HG03175 (cell line): ENCODE data around the gene SPEM1.

Experiments
- ATAC-seq: cut with Tn5 transposase; IDR thresholded peaks from one replicate; pipeline ENCODE4 v1.9.1; 2021; ENCODE audit warnings: mild to moderate bottlenecking, moderate library complexity; ENCODE audit not compliant: unreplicated experiment

Gene SPEM1

DNA sequence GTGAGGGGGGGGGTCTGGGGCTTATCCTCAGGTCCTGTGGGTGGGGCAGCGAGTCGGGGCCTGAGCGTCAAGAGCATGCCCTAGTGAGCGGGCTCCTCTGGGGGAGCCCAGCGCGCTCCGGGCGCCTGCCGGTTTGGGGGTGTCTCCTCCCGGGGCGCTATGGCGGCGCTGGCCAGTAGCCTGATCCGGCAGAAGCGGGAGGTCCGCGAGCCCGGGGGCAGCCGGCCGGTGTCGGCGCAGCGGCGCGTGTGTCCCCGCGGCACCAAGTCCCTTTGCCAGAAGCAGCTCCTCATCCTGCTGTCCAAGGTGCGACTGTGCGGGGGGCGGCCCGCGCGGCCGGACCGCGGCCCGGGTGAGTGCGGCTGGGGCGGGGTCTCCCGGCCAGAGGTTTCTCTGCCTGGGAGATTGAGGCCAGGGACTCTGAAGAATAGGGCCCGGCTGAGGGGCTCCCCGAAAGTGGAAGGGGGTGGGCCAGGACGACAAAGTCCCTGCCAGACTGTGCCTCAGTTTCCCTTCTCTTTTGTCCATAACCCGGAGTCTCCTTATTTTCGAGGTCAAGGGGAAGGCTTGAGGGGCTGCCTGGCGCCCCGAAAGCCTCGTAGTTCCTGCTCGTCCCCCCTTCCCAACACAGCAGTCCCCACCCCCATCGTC lies 19.5 kb downstream of the SPEM1 start, which contains the start of gene FGF11:
TSS of gene FGF11 (plus strand) at position 51 of the 651 bp plus-strand sequence. CDS start at position 160, 109 bp downstream.
- no peak for ATAC-seq

DNA sequence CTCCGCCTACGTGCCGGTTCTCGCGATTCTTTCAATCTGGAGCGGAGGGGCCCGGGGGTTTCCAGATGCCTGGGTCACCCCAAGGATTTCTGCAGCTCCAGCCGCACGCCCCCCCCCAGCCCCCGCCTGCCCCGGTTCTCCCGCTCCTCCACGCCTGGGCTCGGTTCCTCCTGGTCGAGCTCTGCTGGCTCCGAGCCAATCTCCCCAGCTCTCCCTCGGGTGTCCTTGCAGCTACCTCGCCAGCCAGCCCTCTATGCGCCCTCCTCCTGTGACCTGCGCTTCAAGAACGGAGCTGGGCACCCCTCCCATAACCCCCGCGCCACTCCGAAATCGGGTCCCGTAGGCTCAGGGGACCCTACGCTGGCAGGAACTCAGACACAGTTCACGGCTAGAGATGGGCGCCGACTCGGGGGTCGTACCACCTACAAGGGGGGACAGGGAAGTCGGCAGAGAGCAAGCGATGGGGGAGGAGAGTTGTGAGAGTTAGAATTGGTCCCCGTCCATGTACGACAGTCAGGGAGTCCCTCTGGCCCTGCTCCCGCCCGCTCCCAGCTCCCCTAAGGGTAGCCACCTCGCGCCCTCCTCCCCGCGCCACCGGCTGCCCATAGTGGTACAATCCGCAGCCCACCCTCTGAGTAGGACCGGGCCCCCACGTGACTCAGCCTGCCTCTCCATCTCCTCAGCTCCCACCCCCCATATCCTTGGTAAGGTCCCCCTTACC lies 20.1 kb downstream of the SPEM1 start:
- ATAC-seq = no peak

DNA sequence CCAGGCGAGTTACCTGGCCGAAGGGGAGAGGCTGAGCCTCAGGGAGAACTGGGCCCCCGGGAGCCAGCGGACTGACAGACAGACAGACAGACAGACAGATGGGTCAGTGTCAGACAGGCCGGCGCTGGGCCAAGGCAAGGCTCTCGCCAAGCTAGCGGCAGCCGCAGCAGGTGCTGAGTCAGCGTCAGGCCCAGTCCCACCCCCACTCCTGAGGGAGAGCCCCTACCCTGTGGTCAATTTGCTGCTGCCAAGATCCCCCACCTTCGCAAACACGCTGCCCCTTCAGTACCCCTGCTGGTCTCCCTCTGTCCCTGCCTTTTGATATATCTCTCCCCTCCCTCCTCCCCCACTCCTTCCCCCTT lies 20.7 kb downstream of the SPEM1 start:
- ATAC-seq = no peak

- no peak for ATAC-seq
Observed at GRCh38 chr17:7441266-7441665, 21.1 kb downstream of the SPEM1 start.

GRCh38 chr17:7442142-7442541 lies 22.0 kb downstream of the SPEM1 start:
- no peak for ATAC-seq

DNA sequence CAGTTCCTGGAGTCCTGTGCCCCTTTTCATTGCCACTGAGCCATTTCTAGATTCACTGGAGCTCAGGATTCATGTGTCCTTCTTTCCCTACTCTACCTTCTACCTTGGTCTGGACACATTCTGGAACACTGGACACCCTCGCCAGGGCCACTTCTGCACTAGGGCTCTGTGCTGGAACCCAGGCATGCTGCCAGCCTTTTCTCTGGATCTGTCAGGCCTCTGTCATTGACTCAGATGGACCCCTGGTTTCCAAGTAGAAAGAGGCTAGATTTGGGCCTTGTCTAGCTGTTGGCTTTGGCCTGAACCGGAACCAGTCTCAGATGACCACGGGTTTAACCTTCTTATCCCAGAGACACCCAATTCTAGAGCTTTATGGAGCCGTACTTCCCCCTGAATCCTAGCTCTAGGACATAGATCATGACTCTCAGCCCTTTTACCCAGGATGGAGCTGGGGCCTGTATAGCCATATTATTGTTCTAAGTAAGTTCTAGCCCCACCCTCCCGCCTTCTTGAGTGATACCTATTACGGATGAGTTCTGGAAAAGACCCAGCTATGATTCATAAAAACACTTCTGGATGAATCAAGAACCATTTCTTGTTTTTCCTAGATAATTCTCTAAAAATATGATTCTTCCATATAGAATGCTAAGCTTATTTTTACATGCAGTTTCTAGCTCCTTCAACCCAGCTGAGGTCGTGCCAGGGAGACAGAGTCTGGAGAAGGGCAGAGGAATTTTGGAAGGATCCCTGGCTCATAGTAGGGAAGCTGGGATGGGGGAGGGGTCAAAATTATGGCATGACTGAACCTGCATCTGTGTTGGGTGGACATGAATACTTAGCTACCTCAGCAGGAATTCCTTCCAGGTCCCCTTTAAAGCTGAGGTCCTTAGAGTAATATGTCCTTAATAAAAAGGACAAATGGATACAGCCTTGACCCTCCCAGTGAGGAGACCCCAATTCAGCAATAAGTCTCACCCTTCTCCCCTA lies 23.7 kb downstream of the SPEM1 start:
- no peak for ATAC-seq

- ATAC-seq = no peak
Observed at GRCh38 chr17:7444682-7445618, 24.8 kb downstream of the SPEM1 start, which contains the start of gene CHRNB1. CHRNB1 (plus strand) TSS chr17:7445061; CDS start chr17:7445128, 67 bp downstream.

- ATAC-seq = no peak
Observed at GRCh38 chr17:7445619-7445968, 25.5 kb downstream of the SPEM1 start.

GRCh38 chr17:7448461-7448860 lies 28.3 kb downstream of the SPEM1 start:
- no peak for ATAC-seq

- ATAC-seq = no peak
Observed at GRCh38 chr17:7459961-7460545, 39.9 kb downstream of the SPEM1 start.

DNA sequence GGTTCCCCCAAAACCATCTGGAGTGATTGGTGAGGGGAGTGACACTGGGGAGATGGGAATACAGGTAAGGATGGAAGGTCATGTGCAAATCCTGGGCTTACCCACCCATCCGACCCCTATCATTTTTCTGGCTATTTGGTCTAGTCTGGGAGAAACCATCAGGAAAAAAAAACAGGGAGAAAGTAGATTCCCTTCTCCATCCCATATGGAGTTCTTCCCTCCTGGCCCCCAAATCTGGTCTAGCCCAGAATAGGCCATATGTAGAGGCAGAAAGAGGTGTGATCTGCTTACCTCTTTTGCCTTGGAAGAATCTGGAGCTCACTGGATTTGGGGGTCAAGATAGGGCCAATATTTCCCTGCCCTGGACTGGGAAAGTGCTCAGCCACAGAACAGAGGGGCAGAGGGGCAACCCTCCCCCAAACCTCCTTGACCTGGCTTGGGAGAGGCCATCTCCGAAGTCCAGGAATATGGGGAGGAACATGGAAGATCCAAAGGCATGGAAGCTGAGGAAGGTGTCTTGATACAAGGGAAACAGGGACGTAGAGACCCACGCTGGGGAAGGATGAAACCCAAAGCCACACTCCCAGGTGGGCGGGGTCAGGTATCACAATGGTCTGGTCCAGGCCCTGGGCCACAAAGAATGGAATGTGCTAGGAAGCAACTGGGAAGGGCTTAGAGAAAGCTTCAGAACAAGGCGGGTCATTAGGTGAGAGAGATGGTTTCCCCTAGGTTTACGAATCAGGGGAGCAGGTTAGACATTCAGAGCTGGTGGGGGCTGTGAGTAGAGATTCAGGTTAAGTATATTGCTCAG lies 40.9 kb downstream of the SPEM1 start:
- no peak for ATAC-seq

- no peak for ATAC-seq
Observed at GRCh38 chr17:7462474-7463371, 42.6 kb downstream of the SPEM1 start.

DNA sequence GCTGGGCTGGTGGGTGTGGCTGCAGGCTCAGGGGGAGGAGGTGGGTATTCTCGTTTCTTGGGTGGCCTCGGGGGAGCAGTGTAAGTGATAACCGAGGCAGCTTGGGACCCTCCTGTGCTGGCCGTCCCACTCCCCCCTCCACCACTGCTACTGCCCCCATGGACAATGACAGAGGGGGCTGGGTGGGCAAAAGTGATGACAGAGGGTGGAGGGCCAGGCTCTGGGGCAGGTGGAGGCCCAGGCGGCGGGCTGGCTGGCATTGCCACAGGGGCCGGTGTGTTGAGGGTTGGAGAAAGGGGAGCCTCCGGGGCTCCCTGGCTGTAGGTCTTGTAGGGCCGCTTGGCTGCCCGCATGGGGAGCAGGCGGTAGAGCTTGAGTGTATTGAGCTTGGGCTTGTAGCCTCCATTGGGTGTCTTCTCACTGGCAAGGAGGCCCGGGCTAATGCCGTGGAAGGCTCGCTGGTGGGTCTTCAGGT lies 43.3 kb downstream of the SPEM1 start:
- no peak for ATAC-seq

GRCh38 chr17:7464081-7464480 lies 44.0 kb downstream of the SPEM1 start:
- no peak for ATAC-seq

- no peak for ATAC-seq
Observed at GRCh38 chr17:7465597-7466275, 45.6 kb downstream of the SPEM1 start.

GRCh38 chr17:7466318-7466638 lies 46.2 kb downstream of the SPEM1 start:
- no peak for ATAC-seq

GRCh38 chr17:7466639-7467341 lies 46.7 kb downstream of the SPEM1 start:
- no peak for ATAC-seq
